ENCODE data around the gene SLC9A9. TPM values are rescaled to one million over a fixed set of nuclear protein-coding genes. Genes with fewer than 3 reads are reported as not detected.

SLC9A9 gene
- total RNA-seq, 1 donor from 2014 or later, result 11.4 TPM

GRCh38 chr3:143266927-143267326, 581.3 kb downstream of the SLC9A9 start:
- TF ChIP-seq CTCF (IDR thresholded peaks at IDR 0.05; ENCODE audit: partially characterized antibody, unreplicated experiment), result no peak
- no peak overlapping the region for H3K4me3 Mint-ChIP-seq (ENCODE audit: unreplicated experiment)
- no peak overlapping the region for H3K27ac Mint-ChIP-seq (ENCODE audit: unreplicated experiment)
- H3K4me1 Mint-ChIP-seq (ENCODE audit: low read depth, unreplicated experiment), result no peaks in the 10 kb centered on the region
- DNase-seq, result no peak
- no peaks in the 10 kb centered on the region for H3K27me3 Mint-ChIP-seq (ENCODE audit: unreplicated experiment)
- H3K9me3 Mint-ChIP-seq (ENCODE audit: unreplicated experiment), result no peaks in the 10 kb centered on the region
- H3K36me3 Mint-ChIP-seq (ENCODE audit: unreplicated experiment), result no peaks in the 10 kb centered on the region

- Mint-ChIP-seq H3K4me3 (ENCODE audit: unreplicated experiment) (no peak overlapping the region), H3K27ac (ENCODE audit: unreplicated experiment) (no peak overlapping the region), H3K4me1 (ENCODE audit: low read depth, unreplicated experiment) (no peaks in the 10 kb centered on the region), H3K36me3 (ENCODE audit: unreplicated experiment) (no peaks in the 10 kb centered on the region), H3K27me3 (ENCODE audit: unreplicated experiment) (no peaks in the 10 kb centered on the region), H3K9me3 (ENCODE audit: unreplicated experiment) (no peaks in the 10 kb centered on the region)
- no peak for TF ChIP-seq CTCF (IDR thresholded peaks at IDR 0.05; ENCODE audit: partially characterized antibody, unreplicated experiment)
- DNase-seq, result no peak
Measured at GRCh38 chr3:143266511-143266910, 581.8 kb downstream of the SLC9A9 start.

GRCh38 chr3:143265501-143266070, 582.7 kb downstream of the SLC9A9 start:
- H3K9me3 Mint-ChIP-seq (ENCODE audit: unreplicated experiment), result no peaks in the 10 kb centered on the region

GRCh38 chr3:143263852-143264513, 584.3 kb downstream of the SLC9A9 start:
- H3K27ac Mint-ChIP-seq (ENCODE audit: unreplicated experiment), result no peak overlapping the region
- no peak for TF ChIP-seq CTCF (IDR thresholded peaks at IDR 0.05; ENCODE audit: partially characterized antibody, unreplicated experiment)
- H3K9me3 Mint-ChIP-seq (ENCODE audit: unreplicated experiment), result no peaks in the 10 kb centered on the region
- H3K36me3 Mint-ChIP-seq (ENCODE audit: unreplicated experiment), result no peaks in the 10 kb centered on the region
- H3K4me3 Mint-ChIP-seq (ENCODE audit: unreplicated experiment), result no peak overlapping the region
- DNase-seq, result no peak
- H3K27me3 Mint-ChIP-seq (ENCODE audit: unreplicated experiment), result no peaks in the 10 kb centered on the region
- H3K4me1 Mint-ChIP-seq (ENCODE audit: low read depth, unreplicated experiment), result peaks cover 2% of the 10 kb centered on the region

More at GRCh38 chr3:143265501-143266070, 582.7 kb downstream of the SLC9A9 start:
- Mint-ChIP-seq H3K36me3 (ENCODE audit: unreplicated experiment) (no peaks in the 10 kb centered on the region), H3K4me1 (ENCODE audit: low read depth, unreplicated experiment) (no peaks in the 10 kb centered on the region), H3K27me3 (ENCODE audit: unreplicated experiment) (no peaks in the 10 kb centered on the region), H3K27ac (ENCODE audit: unreplicated experiment) (no peak overlapping the region), H3K4me3 (ENCODE audit: unreplicated experiment) (no peak overlapping the region)
- no peak for TF ChIP-seq CTCF (IDR thresholded peaks at IDR 0.05; ENCODE audit: partially characterized antibody, unreplicated experiment)
- DNase-seq, result no peak

GRCh38 chr3:143261848-143262247, 586.4 kb downstream of the SLC9A9 start:
- Mint-ChIP-seq H3K4me1 (ENCODE audit: low read depth, unreplicated experiment) (peaks cover 2% of the 10 kb centered on the region), H3K36me3 (ENCODE audit: unreplicated experiment) (no peaks in the 10 kb centered on the region), H3K27ac (ENCODE audit: unreplicated experiment) (no peak overlapping the region), H3K4me3 (ENCODE audit: unreplicated experiment) (no peak overlapping the region), H3K9me3 (ENCODE audit: unreplicated experiment) (no peaks in the 10 kb centered on the region), H3K27me3 (ENCODE audit: unreplicated experiment) (no peaks in the 10 kb centered on the region)
- no peak for DNase-seq
- TF ChIP-seq CTCF (IDR thresholded peaks at IDR 0.05; ENCODE audit: partially characterized antibody, unreplicated experiment), result no peak

Data from glutamatergic neuron (in vitro differentiated cells).